HG02642 (cell line): ENCODE measurements around the gene NAP1L5.

Source experiments
- ATAC-seq: cut with Tn5 transposase; IDR thresholded peaks from one replicate; pipeline ENCODE4 v1.9.1; 2021; ENCODE audit warnings: mild to moderate bottlenecking; ENCODE audit not compliant: unreplicated experiment, poor library complexity

The NAP1L5 gene

DNA sequence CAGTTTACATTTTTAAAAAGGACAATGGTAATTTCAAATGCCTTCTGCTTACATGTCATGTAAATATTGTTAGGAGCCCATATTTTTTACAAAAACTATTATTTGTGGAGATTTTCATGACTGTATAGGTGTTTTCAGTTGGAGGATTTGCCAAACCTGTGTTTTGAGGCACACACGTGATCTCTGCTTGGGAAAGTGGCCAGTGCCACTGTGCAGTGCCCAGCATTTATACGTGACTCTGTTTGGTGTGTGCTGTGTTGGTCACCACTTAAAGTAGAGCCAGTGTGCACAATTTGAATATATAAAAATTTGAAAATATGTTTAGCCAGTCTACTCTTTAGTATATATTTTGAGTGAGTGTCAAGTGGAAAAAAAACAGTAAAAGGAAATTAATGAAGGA, 26.8 kb upstream of the NAP1L5 start:
- ATAC-seq = no peak

- ATAC-seq = no peak
Measured at GRCh38 chr4:88722828-88723227, 25.2 kb upstream of the NAP1L5 start.

DNA sequence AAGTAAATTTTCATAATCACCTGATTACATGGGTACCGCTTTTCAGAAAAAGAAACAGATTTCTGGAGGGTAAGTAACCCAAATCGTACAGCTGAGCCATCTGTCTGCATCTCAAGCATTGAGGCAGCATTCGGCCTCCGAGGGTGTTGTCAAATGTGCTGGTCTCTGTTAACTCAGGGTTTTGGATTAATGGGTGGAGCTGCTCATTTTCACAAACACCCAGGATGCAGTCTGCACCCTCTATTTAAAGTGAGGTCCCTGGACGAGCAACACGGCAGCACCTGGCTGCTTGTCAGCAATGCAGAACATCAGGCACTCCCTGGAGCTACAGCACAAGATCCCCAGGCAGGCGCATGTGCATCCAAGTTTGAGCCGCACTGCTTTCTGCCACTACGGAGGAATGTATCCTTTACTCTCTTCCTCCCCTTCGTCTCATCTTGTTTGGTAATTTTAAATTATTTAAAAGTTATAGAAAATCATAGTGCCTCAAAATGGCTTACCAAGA, 24.7 kb upstream of the NAP1L5 start:
- no peak for ATAC-seq

- no peak for ATAC-seq
Measured at GRCh38 chr4:88720451-88721428, 23.1 kb upstream of the NAP1L5 start.

GRCh38 chr4:88719381-88719780, 21.8 kb upstream of the NAP1L5 start:
- no peak for ATAC-seq

GRCh38 chr4:88718098-88718497, 20.5 kb upstream of the NAP1L5 start:
- ATAC-seq = no peak

- no peak for ATAC-seq
Measured at GRCh38 chr4:88713782-88714181, 16.2 kb upstream of the NAP1L5 start.

DNA sequence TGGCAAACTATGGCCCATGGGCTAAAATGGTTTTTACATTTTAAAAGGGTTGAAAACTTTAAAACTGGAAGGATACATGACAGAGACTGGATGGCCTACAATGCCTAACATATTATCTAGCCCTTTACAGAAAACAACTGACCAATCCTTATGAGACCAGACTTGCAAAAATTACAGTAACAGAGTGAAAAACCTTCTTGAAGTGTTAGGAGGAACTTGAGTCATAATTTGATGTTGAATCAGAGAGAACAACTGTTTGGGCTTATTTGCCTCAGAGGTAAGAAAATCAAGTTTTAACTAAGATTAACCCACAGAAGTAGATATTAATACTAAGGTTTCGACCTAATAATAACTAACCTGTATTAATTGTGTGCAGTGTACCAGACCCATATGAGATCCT, 12.4 kb upstream of the NAP1L5 start:
- ATAC-seq = no peak

GRCh38 chr4:88706574-88706973, 8.9 kb upstream of the NAP1L5 start:
- ATAC-seq = no peak

DNA sequence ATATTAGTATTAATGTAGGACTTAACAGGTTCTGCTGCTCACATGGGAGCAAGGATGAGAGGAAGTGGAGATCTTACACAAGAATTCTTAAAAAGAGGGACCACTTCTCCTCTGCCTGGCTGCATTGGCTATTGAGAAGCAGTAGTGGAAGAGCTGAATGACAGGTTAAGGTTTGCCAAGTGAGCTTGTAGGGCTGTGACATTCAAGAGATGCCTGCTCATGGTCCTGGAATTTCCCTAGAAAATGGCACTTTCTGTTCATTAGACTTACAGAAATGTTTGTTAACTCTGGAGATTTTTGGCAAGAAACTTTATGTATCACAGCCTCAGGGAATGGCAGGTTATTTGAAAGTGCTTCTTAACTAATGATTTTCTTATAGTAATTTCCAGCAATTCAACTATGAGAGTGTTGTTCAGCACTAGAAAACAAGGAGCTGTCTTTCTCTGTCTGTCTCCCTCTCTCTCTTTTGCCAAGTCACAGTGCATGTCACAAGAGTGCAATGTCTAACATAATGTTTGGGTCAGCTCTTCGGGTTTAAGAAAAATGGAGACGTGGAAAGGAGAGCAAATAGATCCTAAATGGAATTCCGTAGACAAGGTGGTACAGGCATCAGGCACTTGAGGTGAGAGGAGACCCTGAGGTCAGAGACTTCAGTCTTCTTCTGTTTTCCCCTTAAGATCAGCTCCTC, 8.3 kb upstream of the NAP1L5 start:
- ATAC-seq = no peak

DNA sequence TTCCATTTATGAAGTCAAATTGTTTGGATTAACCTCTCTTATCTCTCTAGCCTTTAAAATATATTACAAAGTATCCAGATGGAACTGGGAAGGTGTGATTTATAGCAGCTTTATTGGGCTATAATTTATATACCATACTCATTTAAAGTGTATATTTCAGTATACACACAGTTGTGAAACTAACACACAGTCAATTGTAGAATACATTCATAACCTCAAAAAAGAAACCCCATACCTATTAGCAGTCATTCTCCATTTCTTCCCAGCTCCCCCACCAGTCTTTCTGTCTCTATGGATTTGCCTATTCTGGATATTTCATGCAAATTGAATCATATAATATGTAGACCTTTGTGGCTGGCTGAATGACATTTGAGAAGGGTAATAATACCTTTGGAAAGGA, 7.6 kb upstream of the NAP1L5 start:
- no peak for ATAC-seq

DNA sequence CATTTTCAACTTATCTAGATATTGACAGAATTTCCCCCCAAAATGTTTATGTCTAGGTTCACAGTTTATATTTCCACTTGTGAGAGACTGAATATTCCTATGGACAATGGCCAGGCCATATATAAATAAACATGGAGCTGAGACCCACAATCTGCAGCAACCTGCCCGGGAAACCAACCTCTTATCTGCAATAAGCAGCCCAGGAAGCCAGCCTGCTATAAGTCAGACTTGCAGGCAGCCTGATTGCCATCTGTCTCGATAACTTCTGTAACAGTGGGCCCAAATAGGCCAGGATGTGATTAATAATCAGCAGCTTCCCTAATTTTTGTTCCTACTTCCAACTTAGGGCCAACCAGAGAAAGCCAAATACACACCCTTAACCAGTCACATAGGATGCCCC, 5.2 kb upstream of the NAP1L5 start:
- ATAC-seq = no peak

- ATAC-seq = no peak
Measured at GRCh38 chr4:88698519-88698918, 890 bp upstream of the NAP1L5 start.

DNA sequence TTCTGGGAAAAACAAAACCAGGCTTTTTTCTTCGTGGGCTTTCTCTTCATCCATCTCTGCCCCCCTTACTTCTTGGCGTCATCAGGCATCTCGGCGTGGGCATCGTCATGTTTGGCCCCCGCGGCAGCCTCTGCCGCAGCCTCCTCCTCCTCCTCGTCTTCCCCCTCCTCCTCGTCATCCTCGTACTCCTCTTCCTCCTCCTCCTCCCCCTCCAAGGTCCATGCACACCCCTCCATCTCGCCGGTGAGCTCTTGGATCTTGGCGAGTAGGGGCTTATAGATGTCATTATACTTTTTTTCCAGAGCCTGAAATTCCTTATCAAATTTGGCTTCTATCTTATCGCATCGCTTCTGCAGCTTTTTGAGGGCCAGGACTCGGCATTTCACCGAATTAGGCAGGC, 488 bp downstream of the NAP1L5 start:
- no peak for ATAC-seq

DNA sequence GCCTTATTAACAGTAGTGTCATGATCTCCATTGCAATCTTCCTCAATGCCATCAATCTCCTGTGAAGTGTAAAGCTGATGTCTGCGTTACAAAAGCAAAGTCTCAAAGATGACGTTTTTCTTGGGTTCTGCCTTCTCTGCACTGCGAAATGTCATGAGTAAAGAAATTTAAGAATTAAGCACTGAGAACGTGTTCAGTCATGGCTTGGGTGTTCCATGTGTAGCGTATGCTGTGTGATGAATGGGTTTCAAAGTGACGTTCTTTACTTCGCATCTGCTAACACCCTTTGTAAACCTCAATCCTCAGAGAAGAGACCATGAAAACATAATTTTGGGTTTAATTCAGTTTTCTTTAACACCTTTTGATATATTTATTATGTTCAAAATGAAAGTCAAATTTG, 999 bp downstream of the NAP1L5 start:
- ATAC-seq = no peak

DNA sequence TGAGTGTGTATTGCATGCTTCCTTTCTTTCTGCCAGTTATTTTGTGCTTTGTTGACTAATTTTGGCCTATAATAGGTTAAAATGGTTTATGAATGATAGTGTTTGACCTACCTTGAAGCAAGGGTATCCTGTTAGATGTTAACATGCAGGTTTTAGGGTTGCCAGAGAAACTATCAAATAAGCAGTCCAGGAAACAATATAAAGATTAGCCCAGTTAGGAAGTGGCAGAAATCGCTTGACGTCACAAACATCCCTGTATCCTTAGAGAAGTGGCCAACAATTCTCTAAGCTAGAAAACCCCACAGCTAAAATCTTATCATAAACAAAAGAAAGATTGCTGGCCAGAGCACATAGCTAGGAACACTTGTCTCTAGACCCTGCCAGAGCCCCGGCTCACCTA, 3.8 kb downstream of the NAP1L5 start:
- no peak for ATAC-seq

DNA sequence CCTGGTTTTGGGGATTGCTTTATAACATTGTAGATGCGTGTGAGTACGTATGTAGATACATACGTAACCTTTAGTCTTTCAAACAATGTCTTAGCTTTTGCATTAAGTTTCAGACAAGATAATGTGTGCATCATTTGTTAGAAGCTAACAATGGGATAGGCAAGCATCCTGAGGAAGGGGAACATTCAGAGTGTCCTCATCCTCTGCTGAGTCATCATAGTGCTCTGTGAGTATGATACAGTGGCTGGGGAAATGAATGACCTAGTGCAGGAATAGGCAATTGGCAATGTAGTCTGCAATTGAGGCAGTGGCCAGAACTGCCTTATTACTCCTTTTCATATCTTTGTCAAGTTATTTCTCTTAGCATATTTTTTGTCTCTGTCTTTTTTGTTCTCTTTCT, 7.3 kb downstream of the NAP1L5 start:
- no peak for ATAC-seq

DNA sequence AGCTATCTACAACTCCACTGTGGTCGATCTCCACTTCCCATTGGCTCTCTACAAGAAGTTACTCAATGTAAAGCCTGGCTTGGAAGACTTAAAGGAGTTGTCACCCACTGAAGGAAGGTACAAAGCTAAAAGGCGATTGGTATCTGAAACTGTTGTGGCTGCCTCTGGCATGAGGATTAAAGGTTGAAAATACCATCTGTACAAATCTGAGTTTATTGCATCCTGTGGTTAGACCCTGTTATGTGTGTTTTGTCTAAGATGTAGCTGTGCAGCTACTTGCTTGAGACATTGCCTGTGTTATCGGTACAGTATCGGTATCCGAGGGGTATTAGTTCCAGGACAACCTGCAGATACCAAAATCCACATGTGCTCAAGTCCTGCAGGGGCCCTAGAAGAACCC, 16.4 kb downstream of the NAP1L5 start:
- ATAC-seq = no peak

GRCh38 chr4:88675543-88675942, 22.1 kb downstream of the NAP1L5 start:
- ATAC-seq = no peak

GRCh38 chr4:88674979-88675378, 22.6 kb downstream of the NAP1L5 start:
- no peak for ATAC-seq

GRCh38 chr4:88674565-88674964, 23.1 kb downstream of the NAP1L5 start:
- ATAC-seq = no peak
